GOT3 (cell line): ENCODE measurements around the gene NDUFA3.
"Not testable (repeated sequence)": the region's sequence is repeated elsewhere in the genome, so short reads cannot be mapped to it uniquely, and the experiment has no call there.

ENCODE experiments used
- DNase-seq: peaks from one replicate; lab custom pipeline; 2025; ENCODE audit warnings: mixed read lengths; lab: John Stamatoyannopoulos, UW

Gene NDUFA3

GRCh38 chr19:54102421-54103169, at the start of gene NDUFA3:
TSS of gene NDUFA3 (plus strand) at chr19:54102855. CDS start at chr19:54102879, 24 bp downstream.
- peak; percentile 93 for DNase-seq

- no peak for DNase-seq
Measured at GRCh38 chr19:54062643-54063042, 40.0 kb upstream of the NDUFA3 start.

DNA sequence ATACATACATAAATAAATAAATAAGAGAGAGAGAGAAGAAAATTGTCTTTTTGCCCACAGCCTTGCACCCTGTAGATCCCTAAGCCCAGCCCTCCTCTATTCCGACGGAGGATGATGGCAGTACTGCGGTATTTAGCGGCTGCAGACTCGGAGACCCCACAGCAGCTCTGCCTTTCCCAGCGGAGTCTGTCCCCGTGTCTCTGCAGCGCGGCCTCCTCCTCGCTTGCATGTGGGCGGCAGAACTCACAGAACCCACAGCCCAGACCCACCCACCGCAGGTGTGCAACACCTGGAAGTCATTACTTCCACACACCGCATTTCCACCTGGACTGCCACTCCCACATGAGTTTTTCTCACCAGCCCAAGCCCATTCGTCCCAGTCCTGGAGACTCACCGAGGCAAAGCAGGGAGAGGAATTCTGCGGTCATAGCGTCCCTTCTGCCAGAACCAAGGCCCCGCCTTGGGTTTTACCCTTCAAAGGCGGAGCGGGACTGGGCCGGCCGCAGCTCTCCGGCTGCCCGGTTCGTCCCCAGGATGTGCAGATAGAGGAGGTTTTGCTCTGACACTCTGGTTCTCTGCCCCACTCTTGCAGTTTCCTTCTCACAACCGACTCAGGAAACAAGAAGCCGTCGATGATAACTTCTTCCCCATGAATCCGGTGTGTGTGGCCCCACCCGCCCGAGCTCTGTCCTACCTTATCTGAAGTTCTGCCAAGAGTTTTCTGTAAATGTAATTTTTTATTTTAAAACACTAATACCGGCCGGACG, 39.1 kb upstream of the NDUFA3 start, which contains the start of gene VSTM1:
Gene VSTM1 (minus strand): TSS at position 548 of the 767 bp plus-strand sequence. CDS start 120 bp downstream, at position 428.
- no peak for DNase-seq

DNA sequence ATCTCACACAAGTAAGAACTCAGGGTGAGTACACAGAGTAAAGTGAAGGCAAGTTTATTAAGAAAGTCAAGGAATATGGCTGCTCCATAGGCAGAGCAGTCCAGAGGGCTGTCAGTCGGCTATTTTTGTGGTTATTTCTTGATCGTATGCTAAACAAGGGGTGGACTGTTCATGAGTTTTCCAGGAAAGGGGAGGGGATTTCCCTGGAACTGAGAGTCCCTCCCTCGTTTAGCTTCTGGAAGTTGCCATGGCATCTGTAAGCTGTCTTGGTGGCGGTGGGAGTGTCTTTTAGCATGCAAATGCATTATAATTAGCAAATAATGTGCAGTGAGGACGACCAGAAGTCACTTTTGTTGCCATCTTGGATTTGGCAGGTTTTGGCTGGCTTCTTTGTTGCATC, 33.2 kb upstream of the NDUFA3 start:
- DNase-seq, result no peak

GRCh38 chr19:54073829-54074228, 28.8 kb upstream of the NDUFA3 start:
- DNase-seq, result no peak

DNA sequence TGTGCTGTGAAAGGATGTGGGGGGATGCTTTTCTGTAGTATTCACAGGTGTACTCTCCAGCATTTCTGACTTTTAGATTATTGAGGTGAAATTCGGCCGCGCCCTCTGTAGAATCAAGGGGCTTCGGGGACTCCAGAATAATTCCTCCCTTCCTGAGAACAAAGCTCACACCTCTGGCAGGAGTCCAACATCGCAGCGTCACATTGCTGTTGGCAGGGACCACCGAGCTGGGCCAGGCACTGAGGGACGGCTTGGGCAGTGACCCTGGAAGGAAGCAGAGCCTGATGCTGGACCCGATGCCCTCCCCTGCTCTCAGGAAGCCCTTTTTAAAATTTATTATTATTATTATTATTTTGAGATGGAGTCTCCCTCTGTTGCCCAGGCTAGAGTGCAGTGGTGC, 27.8 kb upstream of the NDUFA3 start:
- DNase-seq, result no peak

- no peak for DNase-seq
Measured at GRCh38 chr19:54077334-54077733, 25.3 kb upstream of the NDUFA3 start.

DNA sequence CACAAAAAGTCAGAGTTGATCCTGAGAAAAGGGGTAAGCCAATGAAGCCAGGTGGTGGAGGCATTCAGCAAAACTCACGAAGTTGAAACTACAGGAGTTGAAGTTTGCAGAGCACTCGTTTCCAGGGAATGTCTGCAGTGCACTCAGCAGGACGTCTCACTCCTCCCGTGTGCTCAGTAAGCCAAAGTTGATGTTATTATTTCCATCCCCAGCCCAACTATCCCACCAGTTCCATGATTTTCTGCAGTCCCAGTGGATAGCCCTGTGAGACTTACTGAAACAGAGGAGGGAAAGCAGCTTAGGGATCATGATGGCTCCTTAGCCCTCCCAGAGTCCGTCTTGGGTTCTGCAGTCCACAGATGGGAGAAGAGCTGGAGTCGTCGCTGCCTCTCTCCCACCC, 21.6 kb upstream of the NDUFA3 start, which contains the start of gene TARM1:
Gene TARM1 (minus strand): TSS at position 334 of the 400 bp plus-strand sequence. CDS start 25 bp downstream, at position 309.
- no peak for DNase-seq

DNA sequence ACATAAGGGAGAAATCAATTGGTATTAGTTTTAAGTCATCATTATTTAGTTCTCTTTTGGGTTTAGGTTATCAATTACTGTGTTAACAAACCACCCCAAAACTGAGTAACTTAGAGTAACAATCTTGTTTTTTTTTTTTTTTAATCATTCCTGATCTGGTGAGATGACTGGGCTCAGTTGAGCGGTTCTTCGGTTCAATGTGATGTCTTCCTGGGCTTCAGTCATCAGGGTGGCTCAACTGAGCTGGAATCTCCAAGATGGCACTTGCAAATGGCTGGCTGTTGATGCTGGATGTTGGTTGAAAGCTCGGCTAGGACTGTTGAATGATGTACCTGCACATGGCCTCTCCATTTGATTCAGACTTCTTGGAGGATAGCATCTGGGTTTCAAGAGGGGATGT, 18.2 kb upstream of the NDUFA3 start:
- DNase-seq, result no peak

- DNase-seq, result no peak
Measured at GRCh38 chr19:54094426-54095000, 8.1 kb upstream of the NDUFA3 start.

DNA sequence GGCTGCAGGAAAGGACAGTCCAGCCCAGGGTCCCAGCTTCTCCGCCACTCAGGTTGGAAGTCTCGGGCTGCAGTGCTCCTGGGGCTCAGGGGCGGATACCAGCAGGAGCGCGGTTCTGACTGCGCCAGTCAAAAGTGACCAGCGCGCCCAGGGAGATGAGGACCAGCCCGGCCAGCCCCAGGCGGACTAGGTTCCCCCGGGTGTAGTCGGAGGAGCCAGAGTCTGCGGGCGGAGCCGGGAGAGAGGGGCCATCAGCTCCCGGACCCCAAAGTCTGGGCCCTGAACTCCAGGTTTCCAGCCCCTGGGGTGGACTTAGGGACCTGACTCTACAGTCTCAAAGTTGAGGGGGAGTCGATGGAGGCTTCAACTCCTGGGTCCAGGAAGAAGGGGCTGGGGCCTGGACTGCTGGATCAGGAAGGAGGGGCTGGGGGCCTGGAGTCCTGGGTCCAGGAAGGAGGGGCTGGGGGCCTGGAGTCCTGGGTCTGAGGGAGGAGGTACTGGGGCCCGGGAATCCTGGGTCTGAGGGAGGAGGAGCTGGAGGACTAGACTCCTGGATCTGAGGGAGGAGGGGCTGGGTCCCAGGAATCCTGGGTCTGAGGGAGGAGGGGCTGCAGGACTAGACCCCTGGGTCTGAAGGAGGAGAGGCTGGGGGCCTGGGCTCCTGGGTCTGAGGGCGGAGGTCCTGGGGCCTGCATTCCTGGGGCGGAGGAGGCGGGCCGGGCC, 7.4 kb upstream of the NDUFA3 start:
- no peak for DNase-seq

- DNase-seq, result peak; percentile 13
Measured at GRCh38 chr19:54095859-54096616, 6.6 kb upstream of the NDUFA3 start.

DNA sequence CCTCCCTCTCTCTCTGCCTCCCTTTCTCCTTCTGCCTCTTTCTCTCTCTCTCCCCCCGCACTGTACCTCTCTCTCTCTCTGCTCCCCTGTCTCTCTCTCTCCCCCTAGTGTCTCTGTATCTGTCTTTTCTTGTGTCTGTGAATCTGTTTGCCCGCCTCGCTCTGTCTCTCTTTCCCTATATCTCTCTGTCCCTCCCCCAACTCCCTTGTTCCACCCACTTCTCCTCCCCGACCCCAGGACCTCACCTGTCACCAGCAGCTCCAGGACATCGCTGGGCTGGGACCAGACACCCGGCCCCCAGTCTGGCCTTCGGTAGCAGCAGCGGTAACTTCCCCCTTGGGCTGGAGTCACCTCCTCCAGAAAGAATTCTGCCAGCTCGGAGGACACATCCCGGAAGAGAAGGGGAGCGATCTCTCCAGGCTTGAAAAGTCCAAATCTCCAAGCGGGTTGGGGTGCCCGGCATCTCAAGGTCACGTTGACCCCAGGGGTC, 6.0 kb upstream of the NDUFA3 start:
- DNase-seq, result no peak

GRCh38 chr19:54099190-54099902, 3.3 kb upstream of the NDUFA3 start:
- DNase-seq, result no peak

GRCh38 chr19:54099903-54100255, 2.8 kb upstream of the NDUFA3 start:
- not testable (repeated sequence) for DNase-seq

- no peak for DNase-seq
Measured at GRCh38 chr19:54100561-54100960, 2.1 kb upstream of the NDUFA3 start, which contains the start of gene OSCAR. TSS of gene OSCAR (minus strand) at chr19:54100803. CDS start at chr19:54100792, 11 bp downstream.

- no peak for DNase-seq
Measured at GRCh38 chr19:54104998-54105715, 2.5 kb downstream of the NDUFA3 start.

GRCh38 chr19:54105796-54106195, 3.1 kb downstream of the NDUFA3 start:
- DNase-seq, result no peak

- DNase-seq, result no peak
Measured at GRCh38 chr19:54106716-54107115, 4.1 kb downstream of the NDUFA3 start.
